AG04449 (cell line): Measurements from ENCODE around the gene BCL11A.

ENCODE experiments used
- CTCF ChIA-PET: fragments of 350-600 bp; formaldehyde crosslinking; extraction: SDS; loops from one replicate; lab custom pipeline; 2021; ENCODE audit warnings: antibody characterized with exemption; lab: Yijun Ruan, JAX
- POLR2A ChIA-PET: fragments of 400-600, 350-600 bp; formaldehyde crosslinking; extraction: SDS; loops from one replicate; lab custom pipeline; 2020; ENCODE audit warnings: antibody characterized with exemption, inconsistent platforms; lab: Yijun Ruan, JAX
- DNase-seq: peaks from one replicate; pipeline ENCODE4 v3.0.0-alpha.2; 2010; ENCODE audit warnings: low read depth, low spot score
- H3K4me3 ChIP-seq: 2 replicates; pipeline ENCODE4 v1.5.1; 2011; ENCODE audit warnings: low read depth, mild to moderate bottlenecking, control low read depth, low read length
- TF ChIP-seq, protein P1 (sequence below): IDR thresholded peaks from one replicate; pipeline ENCODE4 v1.5.1; 2011; ENCODE audit warnings: mild to moderate bottlenecking, moderate library complexity, low read length, control low read depth, inconsistent platforms; ENCODE audit not compliant: insufficient read depth; ENCODE audit errors: missing control alignments

BCL11A gene

DNA sequence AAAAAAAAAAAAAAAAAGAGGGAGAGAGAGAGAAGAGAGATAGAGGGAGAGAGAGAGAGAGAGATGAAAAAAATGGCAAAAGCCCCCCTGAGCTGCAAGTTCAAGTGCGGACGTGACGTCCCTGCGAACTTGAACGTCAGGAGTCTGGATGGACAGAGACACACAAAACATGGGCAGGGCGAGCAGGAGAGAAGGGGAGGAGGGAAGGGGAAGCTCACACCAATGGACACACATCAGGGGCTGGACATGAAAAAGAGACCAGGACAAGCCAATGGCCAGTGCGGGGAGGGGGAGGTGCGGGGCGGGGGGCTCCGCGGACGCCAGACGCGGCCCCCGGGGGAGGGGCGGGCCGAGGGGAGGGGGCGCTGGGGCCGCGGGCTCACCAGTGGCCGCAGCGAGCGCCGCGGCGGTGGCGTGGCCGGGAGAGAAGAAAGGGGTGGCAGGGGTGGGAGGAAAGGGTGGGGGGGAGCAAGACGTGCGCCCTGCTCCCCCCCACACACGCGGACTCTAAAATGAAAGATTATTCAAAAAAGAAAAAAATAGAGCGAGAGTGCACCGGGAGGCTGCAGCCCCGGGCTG is at the start of gene BCL11A:
TSS of gene BCL11A (minus strand) at position 160 of the 579 bp plus-strand sequence. CDS start 384 bp downstream, outside the sequence.
- peak; percentile 61 for DNase-seq
- ChIA-PET CTCF (interaction anchor here (1.5 kb wide), 1 partner anchor 9 kb away, joined by 6 read pairs; no protein-coding TSS in a partner anchor), POLR2A (interaction anchor here (0.6 to 1.3 kb wide), 4 partner anchors 10 to 46 kb away, joined by 3 to 4 read pairs (median 3); no protein-coding TSS in a partner anchor)
- peak within 1 kb of the TSS; percentile 75 for H3K4me3 ChIP-seq
- TF ChIP-seq, protein P1, sequence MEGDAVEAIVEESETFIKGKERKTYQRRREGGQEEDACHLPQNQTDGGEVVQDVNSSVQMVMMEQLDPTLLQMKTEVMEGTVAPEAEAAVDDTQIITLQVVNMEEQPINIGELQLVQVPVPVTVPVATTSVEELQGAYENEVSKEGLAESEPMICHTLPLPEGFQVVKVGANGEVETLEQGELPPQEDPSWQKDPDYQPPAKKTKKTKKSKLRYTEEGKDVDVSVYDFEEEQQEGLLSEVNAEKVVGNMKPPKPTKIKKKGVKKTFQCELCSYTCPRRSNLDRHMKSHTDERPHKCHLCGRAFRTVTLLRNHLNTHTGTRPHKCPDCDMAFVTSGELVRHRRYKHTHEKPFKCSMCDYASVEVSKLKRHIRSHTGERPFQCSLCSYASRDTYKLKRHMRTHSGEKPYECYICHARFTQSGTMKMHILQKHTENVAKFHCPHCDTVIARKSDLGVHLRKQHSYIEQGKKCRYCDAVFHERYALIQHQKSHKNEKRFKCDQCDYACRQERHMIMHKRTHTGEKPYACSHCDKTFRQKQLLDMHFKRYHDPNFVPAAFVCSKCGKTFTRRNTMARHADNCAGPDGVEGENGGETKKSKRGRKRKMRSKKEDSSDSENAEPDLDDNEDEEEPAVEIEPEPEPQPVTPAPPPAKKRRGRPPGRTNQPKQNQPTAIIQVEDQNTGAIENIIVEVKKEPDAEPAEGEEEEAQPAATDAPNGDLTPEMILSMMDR: no peak

DNA sequence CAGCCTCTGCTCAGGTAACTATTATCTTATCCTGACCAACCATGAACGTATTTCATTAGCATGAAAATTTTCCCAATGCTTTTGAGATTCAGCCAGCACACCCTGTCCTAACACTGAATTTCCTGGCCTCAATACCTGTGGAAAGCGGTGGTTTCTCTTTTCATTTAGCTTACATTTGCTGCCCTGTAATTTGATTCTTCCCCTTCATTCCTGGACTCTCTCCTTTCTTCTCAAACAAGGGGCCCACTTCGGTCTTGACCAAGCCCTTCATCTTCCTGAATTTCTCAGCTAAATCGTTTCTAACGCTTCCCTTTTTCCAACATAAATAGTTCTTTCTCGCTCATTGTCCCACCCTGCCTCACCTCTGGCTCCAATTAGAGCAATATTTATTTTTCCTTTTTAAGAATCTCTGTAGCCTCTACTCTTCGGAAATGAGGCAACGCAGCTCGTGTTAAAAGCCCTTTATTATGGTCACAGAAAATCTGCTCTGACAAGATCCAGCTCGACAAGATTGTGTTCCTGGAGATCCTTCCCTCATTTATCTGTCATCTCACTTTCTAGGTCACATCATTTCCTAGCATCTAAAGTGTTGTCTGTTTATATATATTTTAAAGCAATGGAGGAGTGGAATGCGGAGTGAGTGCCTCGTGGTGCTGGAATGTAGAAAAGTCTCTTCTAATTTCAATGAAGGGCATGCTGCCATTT is 49.5 kb upstream of the BCL11A start:
- ChIA-PET POLR2A (no interaction called here), CTCF (no interaction called here)
- DNase-seq: no peak
- no peak overlapping the region for H3K4me3 ChIP-seq
- TF ChIP-seq, protein P1: no peak

DNA sequence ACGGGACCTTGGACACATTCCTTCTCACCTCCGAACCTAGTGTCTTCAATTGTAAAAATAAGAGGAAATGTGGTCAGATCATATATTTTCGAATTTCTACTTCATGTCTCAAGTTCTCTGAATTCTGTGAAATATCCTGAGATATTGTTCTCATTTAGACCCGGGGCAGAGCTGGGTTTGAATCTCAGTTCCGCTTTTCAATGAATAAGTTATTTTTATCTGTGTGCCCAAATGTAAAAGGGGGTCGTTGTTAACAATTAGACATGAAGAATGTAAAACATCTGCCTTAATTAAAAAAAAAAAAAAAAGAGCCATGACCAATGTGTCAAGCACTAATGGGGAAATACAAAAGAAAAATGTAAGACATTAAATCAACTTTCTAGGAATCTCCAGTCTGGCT is 48.9 kb upstream of the BCL11A start:
- no peak for DNase-seq
- TF ChIP-seq, protein P1: no peak
- ChIA-PET POLR2A (no interaction called here), CTCF (no interaction called here)
- no peak overlapping the region for H3K4me3 ChIP-seq

- ChIA-PET POLR2A (no interaction called here), CTCF (interaction anchor here (1.0 kb wide), 1 partner anchor 16 kb away, joined by 4 read pairs; no protein-coding TSS in a partner anchor)
- DNase-seq: no peak
- TF ChIP-seq, protein P1: no peak
- H3K4me3 ChIP-seq: no peak overlapping the region
These were observed 44.8 kb upstream of the BCL11A start for GRCh38 chr2:60598271-60598670.

GRCh38 chr2:60597346-60597745 is 43.9 kb upstream of the BCL11A start:
- ChIA-PET CTCF (interaction anchor here (1.0 kb wide), 1 partner anchor 15 kb away, joined by 4 read pairs; no protein-coding TSS in a partner anchor), POLR2A (no interaction called here)
- DNase-seq: no peak
- H3K4me3 ChIP-seq: no peak overlapping the region
- TF ChIP-seq, protein P1: no peak

DNA sequence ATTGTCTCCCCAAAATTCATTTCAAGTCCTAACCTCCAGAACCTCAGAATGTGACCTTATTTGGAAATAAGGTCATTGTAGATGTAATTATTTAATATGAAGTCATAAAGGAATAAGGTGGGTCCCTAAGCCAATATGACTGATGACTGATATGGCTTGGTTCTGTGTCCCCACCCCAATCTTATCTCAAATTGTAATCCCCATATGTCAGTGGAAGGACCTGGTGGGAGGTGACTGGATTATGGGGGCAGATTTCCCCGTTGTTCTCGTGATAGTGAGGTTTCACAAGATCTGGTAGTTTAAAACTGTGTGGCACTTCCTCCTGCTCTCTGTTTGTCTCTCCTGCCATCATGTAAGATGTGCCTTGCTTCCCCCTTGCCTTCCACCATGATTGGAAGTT is 43.0 kb upstream of the BCL11A start:
- TF ChIP-seq, protein P1: no peak
- POLR2A ChIA-PET: no interaction called here
- DNase-seq: no peak
- H3K4me3 ChIP-seq: no peak overlapping the region
- CTCF ChIA-PET: no interaction called here
